NCI-H146 treated with DMSO at 0.1 percent for 48 hours (cell line): ENCODE measurements around the gene FKBP1A.

Experiments used
- DNase-seq: peaks from one replicate; lab custom pipeline; 2025; ENCODE audit not compliant: unreplicated experiment; lab: John Stamatoyannopoulos, UW

FKBP1A gene

GRCh38 chr20:1320016-1320415, 72.8 kb downstream of the FKBP1A start:
- DNase-seq: no peak

GRCh38 chr20:1319462-1319861, 73.4 kb downstream of the FKBP1A start:
- DNase-seq: no peak

GRCh38 chr20:1319051-1319450, 73.8 kb downstream of the FKBP1A start:
- DNase-seq: no peak
